NCI-H526 treated with DMSO at 0.1 percent for 48 hours (cell line): ENCODE results near the gene PRPF18.
"Not testable (repeated sequence)": the region's sequence is repeated elsewhere in the genome, so short reads cannot be mapped to it uniquely, and the experiment has no call there.

Experiments
- DNase-seq: peaks from one replicate; lab custom pipeline; 2025; lab: John Stamatoyannopoulos, UW

The PRPF18 gene, protein sequence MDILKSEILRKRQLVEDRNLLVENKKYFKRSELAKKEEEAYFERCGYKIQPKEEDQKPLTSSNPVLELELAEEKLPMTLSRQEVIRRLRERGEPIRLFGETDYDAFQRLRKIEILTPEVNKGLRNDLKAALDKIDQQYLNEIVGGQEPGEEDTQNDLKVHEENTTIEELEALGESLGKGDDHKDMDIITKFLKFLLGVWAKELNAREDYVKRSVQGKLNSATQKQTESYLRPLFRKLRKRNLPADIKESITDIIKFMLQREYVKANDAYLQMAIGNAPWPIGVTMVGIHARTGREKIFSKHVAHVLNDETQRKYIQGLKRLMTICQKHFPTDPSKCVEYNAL

DNA sequence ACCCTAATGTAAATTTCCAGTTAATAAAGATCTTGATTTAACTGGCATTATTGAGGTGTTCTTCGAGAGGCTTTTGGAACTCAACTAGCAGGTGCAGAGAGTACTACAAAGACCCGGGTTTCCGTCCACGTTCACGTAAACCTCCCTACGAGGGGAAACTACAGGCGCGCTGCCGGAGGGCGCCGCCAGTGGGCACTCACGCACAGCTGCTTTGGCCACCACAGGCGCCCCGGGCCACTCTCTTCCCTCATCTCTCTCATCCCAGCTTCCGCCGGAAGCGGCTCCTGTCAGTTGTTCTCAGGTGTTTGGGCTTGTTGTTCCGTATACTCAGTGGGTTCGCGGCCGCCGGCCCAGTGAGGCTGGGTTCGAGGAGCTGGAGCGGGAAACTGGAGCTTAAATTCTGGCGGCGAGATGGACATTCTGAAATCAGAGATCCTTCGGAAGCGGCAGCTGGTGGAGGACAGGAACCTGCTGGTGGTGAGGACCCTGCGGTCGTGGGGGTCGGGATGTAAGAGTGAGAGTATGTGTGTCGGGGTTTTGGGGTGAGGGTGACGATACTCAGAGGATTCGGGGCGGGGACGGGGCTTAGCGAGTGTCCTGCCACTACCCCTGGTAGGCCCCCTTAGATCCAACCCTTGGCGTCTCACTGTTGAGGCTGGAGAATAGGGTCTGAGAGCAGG lies at the start of gene PRPF18:
Gene PRPF18 (plus strand): TSS at position 290 of the 680 bp plus-strand sequence. CDS start 122 bp downstream, at position 412.
- DNase-seq = peak; percentile 86

DNA sequence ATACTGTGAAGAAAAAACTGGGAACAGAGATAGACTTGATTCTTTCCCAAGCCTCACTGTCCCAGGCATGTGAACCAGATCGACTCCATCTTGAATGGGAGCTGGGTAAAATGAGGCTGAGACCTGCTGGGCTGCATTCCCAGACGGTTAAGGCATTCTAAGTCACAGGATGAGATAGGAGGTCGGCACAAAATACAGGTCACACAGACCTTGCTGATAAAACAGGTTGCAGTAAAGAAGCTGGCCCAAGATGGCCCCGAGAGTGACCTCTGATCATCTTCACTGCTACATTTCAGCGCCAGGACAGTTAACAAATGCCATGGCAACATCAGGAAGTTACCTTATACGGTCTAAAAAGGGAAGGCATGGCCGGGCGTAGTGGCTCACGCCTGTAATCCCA lies 48.8 kb upstream of the PRPF18 start:
- not testable (repeated sequence) for DNase-seq

DNA sequence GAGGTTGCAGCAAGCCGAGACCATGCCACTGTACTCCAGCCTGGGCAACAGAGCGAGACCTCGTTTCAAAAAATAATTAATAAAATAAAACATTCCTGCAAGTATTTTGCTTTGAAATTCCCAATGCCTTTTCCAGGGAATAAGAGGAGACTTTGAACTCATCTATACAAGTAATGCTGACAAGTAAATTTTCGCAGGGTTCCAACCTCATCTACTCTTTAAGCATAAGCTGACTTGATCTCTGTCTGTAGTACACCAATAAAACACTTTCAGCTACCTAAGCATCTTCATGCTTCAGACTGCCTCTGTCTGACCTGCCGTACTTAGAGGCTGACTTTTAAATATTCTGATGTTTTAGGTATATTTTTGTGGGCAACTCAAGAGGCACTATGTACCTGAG lies 44.2 kb upstream of the PRPF18 start:
- DNase-seq = no peak

DNA sequence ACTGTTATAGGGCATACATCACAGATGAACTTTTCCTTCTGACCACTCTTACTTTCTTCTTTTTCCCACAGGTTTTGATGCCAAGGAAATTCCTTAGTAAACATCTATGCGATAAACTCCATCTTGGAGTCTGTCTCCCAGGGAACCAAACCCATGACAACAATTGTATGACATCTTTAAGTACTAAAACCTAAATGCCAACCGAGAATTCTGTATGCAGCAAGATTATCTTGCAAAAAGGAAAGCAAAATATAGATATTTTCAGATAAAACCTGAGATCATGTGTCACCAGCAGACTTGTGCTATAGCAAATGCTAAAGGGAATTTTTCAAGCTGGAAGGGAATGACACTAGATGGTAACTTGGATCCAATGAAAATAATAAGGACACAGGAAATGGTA lies 36.0 kb upstream of the PRPF18 start:
- DNase-seq = no peak

DNA sequence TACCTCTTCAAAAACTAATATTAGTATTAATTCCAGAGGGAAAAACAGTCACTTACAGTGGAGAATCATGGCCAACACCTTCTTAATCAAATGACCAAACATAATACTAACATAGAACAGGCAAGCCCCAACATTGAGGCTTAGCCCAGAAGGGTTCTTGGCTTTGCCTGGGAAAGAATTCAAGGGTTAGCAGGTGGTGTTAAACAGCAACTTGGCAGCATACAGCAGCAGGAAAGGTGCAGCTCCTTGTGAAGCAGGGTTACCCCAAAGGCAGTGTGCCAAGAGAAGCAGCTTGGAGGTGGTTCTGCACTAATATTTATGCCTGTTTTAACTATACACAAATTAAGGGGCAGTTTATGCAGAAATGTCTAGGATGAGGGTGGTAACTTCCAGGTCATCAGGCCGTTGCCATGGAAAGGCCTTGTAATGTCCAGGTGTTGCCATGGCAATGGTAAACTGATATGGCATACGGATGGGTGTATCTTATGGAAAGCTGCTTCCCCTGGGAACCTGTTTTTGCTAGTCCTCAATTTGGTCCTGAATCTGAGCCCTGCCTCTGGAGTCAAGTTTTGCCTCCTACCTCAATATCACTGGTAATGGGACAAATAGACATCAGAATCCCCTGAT lies 30.8 kb upstream of the PRPF18 start:
- no peak for DNase-seq

DNA sequence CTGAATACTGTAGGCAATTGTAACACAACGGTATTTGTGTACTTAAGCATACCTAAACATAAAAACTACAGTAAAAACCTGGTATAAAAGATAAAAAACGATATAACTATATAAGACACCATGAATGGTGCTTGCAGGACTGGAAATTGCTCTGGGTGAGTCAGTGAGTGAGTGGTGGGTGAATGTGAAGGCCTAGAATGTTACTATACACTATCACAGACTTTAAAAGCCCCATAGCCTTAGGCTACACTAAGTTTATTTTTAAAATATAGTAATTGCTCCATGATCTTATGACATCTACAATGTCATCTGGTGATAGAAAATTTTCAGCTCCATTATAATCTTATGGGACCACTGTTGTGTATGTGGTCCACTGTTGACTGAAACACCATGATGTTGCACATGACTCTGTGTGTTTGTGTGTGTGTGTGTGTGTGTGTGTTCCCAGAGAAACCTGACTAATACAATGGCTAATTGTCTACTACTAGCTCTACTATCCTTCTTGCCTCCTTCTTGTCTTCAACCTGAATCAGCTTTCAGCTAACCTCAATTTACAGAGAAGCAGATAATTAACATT lies 27.6 kb upstream of the PRPF18 start:
- no peak for DNase-seq

DNA sequence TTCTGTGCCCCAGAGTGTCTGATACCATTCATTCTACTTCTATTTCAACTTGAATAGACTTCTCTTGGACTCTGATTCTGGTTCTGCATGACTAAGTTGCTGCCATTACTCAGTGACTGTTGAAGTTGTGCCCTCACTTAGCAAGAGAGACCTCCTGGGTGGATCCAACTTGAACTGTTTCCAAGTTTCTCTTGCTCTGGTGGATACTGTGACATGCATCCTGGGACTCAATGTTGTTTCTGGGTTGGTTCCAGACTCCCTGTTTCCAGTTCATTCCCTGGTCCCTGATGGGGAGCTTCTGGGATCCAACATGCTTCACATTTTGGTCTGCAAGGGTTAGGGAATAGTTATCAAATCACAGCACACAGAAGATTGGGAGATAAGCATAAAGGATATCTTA lies 26.2 kb upstream of the PRPF18 start:
- DNase-seq = no peak

DNA sequence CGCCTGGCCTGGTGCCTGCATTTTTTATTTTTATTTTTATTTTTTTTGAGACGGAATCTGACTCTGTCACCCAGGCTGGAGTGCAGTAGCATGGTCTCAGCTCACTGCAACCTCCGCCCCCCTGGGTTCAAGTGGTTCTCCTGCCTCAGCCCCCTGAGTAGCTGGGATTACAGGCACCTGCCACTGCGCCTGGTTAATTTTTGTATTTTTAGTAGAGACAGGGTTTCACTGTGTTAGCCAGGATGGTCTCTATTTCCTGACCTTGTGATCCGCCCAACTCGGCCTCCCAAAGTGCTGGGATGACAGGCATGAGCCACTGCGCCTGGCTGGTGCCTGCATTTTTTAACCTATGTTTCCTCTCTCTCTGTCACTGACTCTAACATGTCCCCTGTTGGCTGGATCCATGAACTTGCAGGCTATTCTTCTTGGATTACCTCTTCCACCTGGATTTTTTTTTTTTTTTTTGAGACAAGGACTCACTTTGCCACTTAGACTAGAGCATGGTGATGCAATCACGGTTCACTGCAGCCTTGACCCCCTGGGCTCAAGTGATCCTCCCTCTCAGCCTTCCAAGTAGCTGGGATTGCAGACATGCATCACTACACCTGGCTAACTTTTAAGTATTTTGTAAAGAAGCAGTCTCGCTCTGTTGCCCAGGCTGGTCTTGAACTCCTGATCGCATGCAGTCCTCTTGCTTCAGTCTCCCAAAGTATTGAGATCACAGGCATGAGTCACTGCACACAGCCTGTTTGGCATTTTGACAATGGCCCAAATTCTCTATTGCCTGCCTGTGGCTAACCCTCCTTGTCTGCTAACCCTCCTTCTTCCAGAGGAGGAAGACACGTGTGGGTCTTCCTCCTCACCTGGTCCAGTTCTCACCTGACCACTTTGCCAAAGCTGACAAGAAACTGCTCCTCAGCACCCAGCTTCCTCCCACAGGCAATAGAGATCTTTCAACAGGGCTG lies 23.0 kb upstream of the PRPF18 start:
- DNase-seq = no peak

DNA sequence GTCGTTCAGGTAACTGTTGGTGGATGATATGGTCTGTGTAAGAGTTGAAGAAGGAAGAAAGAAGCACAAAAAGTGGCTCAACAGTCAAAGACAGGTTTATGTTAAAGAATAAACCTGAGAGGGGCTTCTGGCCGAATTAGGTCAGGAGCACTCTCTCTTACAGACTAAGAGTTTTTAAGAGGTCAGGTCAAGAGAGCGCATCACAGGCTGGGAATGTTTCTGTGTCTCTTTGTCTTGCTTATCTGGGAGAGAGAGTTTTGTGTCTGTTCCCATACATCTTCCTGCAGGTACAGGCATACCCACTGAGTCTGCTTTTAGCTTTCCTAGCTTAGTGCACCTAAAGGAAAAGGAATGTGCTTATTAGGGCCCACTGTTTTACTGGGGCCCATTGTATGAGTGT lies 22.2 kb upstream of the PRPF18 start:
- no peak for DNase-seq

DNA sequence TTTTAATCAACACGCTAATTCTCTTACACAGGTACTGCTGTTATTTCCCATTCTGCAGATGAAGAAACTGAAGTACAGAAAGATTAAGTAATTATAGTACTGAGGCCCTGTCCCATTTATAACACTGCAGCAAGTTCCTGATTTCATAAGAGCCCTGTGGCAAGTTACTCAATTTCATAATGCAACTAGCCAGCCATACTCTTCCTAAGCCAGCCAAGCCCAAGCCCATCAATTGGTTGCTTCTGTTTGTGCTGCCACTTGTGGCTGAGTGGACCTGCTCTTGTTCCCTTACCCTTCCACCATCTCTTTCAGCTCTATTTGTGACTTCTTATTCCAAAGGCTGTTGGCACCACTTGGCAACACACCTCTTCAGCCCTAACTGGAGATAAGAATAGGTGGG lies 19.7 kb upstream of the PRPF18 start:
- no peak for DNase-seq

DNA sequence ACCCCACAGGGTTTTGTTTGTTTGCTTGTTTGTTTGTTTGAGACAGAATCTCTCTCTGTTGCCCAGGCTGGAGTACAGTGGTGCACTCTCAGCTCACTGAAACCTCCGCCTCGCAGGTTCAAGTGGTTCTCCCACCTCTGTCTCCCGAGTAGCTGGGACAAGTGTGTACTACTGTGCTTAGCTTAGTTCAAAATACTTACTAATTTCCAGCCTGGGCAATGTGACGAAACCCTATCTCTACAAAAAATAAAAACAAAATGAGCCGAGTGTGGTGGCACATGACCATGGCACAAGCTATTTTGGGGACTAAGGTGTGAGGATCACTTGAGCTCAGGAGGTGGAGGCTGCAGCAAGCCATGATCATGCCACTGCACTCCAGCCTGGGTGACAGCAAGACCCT lies 15.2 kb upstream of the PRPF18 start:
- no peak for DNase-seq

DNA sequence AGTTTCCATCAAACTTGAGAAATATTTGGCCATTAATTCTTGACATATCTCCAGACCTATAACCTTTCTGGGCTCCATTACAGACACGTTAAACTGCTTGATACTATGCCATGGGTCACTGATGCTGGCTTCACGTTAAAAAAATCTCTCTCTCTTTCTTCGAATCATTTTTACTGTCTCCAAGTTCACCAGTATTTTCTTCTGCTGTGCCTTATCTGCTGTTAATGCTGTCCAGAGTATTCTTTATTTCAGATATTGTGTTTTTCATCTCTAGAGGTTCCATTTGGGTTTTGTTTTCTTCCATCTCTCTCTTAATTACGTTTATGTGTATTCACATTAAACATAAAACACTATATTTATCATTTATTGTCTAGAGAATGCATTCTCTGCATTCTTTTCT lies 12.8 kb upstream of the PRPF18 start:
- DNase-seq = no peak

DNA sequence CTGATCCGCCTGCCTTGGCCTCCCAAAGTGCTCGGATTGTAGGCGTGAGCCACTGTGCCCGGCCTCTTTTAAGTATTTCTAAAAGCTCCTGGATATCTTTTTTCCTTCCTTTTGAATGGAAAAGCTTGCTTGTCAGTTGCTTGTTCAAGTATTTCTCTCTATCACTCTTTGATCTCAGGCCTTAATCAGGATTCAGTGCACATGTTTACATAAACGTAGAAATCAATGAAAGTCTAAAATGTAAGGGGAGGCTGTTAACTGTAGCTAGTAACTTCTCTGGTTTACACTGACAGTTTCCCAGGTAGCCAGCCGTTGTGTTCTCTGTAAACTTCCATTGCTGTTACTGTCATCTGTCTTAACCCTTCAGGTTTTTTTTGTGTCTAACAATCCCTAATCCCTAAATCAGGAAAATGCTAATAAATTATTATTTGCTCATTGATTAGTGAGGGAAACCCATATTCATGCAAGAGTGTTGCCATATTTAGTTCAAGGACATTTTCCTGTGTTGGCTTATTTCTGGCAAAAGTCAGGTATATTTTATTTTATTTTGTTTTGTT lies 1.5 kb upstream of the PRPF18 start:
- no peak for DNase-seq

DNA sequence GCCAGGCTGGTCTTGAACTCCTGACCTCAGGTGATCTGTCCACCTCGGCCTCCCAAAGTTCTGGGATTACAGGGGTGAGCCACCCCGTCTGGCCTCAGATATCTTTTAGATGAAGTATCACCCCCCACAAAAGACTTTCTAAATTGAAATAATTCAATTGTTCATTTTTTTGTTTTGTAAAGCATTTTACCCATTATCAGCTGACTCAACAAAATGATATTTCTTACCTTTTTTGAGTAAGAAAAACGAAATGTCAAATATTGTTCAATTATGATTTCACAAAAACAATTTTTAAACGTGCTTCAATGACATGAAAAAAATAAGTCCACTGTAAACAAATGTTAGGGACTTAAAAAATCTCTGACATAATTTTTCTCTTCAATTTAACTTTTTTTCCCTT lies 822 bp upstream of the PRPF18 start:
- DNase-seq = no peak

DNA sequence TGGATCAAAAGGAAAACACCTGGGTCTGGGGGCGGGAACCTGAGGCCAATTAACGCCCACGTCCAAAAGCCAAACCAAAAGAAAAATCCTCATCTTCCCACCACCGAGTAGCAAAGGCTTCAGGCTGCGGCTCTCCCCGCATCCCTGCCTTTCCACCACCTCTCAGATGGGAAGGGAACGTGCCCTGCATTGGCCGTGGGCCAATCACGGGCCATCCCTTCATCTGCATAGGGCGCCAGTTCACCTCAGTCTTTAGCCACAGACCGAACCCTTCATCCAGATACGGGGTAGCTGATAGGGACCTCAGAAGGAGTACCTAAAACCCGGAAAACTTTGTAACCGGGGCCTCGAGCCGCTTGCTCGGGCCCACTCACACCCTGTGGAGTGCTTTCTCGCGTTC lies 626 bp downstream of the PRPF18 start:
- no peak for DNase-seq

DNA sequence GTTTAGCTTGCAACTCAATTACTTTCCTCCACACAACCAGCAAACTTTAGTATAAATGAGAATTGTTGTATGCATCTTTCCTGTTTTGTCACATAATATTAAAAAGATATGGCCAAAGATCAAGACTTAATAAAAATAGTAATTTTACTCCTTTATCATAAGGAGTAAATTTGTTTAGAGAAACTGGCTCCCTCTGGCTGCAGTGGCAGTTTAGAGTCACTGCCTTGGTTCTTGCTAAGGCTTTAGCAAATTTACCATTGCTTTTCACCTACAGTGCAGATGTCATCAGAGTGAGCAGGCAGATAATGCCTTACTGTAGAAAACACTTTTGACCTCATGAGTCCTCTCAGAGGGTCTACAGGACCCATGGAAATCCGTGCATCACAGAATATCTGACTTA lies 2.6 kb downstream of the PRPF18 start:
- DNase-seq = no peak

DNA sequence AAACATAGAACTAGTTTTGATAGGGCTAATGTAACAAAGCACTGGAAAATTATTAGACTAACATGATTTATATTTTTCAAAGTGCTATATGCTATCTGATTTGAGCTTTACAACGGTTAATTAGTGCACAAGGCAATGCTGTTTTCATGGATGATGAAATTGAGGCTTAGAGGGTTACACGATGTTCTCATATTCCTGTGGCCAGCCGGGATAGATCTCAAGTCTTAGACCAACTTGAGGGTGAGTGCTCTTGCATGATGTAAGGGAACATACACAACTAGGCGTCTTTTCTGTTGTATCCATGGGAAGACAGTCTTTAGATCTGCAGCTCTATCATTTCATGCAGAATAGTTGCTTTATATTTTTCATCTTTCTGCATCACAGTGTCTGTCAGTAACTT lies 4.1 kb downstream of the PRPF18 start:
- no peak for DNase-seq

DNA sequence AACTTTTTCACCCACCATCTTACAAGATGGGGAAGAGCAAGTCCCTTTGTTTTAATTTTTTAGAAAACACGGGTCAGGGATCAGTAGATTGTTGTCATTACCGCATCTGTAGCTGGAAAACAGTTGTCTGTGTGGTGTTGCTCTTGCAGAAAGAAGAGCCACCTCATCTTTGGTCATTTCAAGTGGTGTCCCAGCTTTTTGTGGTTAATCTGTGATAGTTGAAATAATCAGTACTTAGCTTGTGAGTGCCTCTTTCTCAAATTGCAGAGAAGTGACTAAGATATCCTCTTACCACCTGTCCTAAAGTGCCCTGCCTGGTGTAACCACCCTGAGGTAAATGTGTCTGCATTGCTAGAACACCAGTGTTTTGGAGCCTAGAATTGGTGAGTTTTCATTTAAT lies 5.5 kb downstream of the PRPF18 start:
- DNase-seq = no peak

DNA sequence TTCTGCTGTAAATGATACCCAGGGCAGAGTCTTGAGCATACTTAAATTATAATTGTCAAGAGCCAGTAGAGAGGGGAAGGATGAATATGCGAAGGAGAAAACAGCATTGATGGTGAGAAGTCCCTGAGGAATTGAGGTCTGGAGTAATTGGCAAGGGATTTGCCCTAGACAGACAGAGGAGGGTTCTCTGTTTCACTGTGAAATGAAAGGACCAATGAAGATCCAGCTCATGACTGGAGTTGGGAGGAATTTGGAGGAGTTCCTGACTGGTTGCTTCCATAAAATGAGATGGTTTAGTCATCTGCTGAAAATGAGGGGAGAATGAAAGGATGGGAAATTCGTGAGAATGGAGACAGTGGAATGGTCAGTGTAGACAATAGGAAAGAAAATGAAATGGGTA lies 6.8 kb downstream of the PRPF18 start:
- DNase-seq = no peak

DNA sequence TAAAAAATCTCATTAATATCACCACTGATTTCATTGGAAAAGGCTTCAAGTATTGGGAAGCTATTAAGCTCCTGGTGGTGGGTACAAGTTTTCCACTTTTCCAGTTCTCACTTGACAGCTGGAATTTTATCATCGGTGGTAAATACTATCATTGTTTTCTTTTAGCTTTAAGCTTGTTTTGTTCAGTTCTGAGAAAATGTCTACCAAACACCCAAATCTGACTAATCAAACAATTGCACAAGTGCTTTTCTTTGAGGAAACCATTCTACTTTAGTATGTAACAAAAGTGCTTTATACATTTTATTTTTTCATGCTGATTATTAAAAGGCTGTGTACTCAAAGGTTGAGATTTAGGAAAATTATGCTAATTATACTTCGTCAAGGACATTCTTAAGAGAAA lies 7.9 kb downstream of the PRPF18 start:
- no peak for DNase-seq

DNA sequence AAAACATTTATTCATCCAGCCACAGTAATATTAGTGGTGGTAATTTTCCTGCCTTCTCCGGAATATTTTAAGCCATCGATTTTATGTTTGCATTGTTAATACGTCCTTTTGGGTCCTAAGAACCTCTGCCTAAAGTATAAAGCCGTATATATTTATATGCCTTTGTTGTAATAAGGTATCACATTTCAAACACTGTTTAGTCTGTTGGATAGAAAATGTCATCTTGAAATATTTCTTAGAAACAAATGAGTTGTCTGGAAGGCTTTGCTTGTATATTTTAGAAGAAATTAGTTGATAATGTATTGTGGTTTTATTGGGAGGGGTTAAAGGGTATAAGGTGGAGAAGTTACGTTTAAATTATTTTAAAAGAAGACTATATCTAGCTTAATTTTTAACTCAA lies 11.1 kb downstream of the PRPF18 start:
- no peak for DNase-seq
